A549 (cell line): ENCODE measurements around the gene KMT2C. TPM values are rescaled to one million over a fixed set of nuclear protein-coding genes. Genes with fewer than 3 reads are reported as not detected.
"Not testable (repeated sequence)": the region's sequence is repeated elsewhere in the genome, so short reads cannot be mapped to it uniquely, and the experiment has no call there.

Experiments
- ATAC-seq, 2 experiments: fragments of 200-7000 bp in 1 of 2; fragments of >200 bp in 1 of 2; cut with Nextera tagmentation in 1 of 2; cut with Tn5 transposase in 1 of 2; 3 replicates each; pipeline versions ENCODE4 v1.8.0 to v1.9.1; 2018 to 2020; ENCODE audit warnings: mild to moderate bottlenecking in 1 of 2, moderate library complexity in 1 of 2
- CTCF ChIA-PET: fragments of 300-600 bp; sonication (Branson Sonifier 250); formaldehyde crosslinking; extraction: SDS; loops from one replicate; lab custom pipeline; 2021; ENCODE audit warnings: antibody characterized with exemption, inconsistent platforms; lab: Yijun Ruan, JAX
- POLR2A ChIA-PET: fragments of 350-600 bp; formaldehyde crosslinking; extraction: SDS; loops from one replicate; lab custom pipeline; 2021; ENCODE audit warnings: antibody characterized with exemption, inconsistent platforms; lab: Yijun Ruan, JAX
- DNase-seq, 2 experiments: peaks; one replicate each; pipeline versions ENCODE4 v3.0.0 to v3.0.0-alpha.2; 2011 to 2016; ENCODE audit warnings: low read depth in 1 of 2, low spot score in 1 of 2
- FAIRE-seq: peaks from 2 replicates; lab custom pipeline; 2011; peaks lifted over from hg19 to GRCh38; lab: Jason Lieb, UNC
- H3K27ac ChIP-seq, 2 experiments: fragments of >200 bp; sonication (Bioruptor Twin); formaldehyde crosslinking; 3 replicates each; pipeline ENCODE4 v1.5.1; 2016 to 2017
- H3K4me1 ChIP-seq: fragments of >200 bp; sonication (Bioruptor Twin); formaldehyde crosslinking; 3 replicates; pipeline ENCODE4 v1.6.1; 2016
- H3K4me2 ChIP-seq: fragments of >200 bp; sonication (Bioruptor Twin); formaldehyde crosslinking; 3 replicates; pipeline ENCODE4 v1.6.1; 2016
- H3K4me3 ChIP-seq: fragments of >200 bp; sonication (Bioruptor Twin); formaldehyde crosslinking; 3 replicates; pipeline ENCODE4 v1.5.1; 2016
- H3K9me3 ChIP-seq: fragments of >200 bp; sonication (Bioruptor Twin); formaldehyde crosslinking; 3 replicates; pipeline ENCODE4 v1.6.1; 2016
- HES2 ChIP-seq: fragments of >200 bp; sonication (Bioruptor Twin); formaldehyde crosslinking; IDR thresholded peaks from 2 replicates; pipeline ENCODE4 v1.6.1; 2016
- HEYL ChIP-seq: fragments of 250-450 bp; sonication (Bioruptor Pico); IDR thresholded peaks from 2 replicates; pipeline ENCODE4 v1.8.0; 2021; ENCODE audit warnings: mild to moderate bottlenecking, moderate library complexity
- JUNB ChIP-seq: fragments of >200 bp; sonication (Bioruptor Twin); formaldehyde crosslinking; IDR thresholded peaks from 2 replicates; pipeline ENCODE4 v1.6.1; 2016
- KDM1A ChIP-seq: fragments of 200-600 bp; sonication (generic); IDR thresholded peaks from 2 replicates; pipeline ENCODE4 v1.6.1; 2016; ENCODE audit warnings: low read depth, mild to moderate bottlenecking
- MAFK ChIP-seq: fragments of 450-650 bp; IDR thresholded peaks from 2 replicates; pipeline ENCODE4 v1.6.1; 2014; ENCODE audit not compliant: partially characterized antibody
- NFE2L2 ChIP-seq: fragments of 150-350 bp; conservative IDR thresholded peaks from 2 replicates; pipeline ENCODE4 v1.6.1; 2014; ENCODE audit warnings: low read length
- RNF2 ChIP-seq: fragments of 200-600 bp; sonication (generic); IDR thresholded peaks from 2 replicates; pipeline ENCODE4 v1.6.1; 2016; ENCODE audit warnings: low read depth, mild to moderate bottlenecking, antibody characterized with exemption, moderate library complexity, borderline replicate concordance
- SMC3 ChIP-seq: fragments of >200 bp; sonication (Bioruptor Twin); formaldehyde crosslinking; IDR thresholded peaks from 3 replicates; pipeline ENCODE4 v1.6.1; 2018; ENCODE audit warnings: inconsistent platforms
- ZSCAN20 ChIP-seq: fragments of 250-450 bp; sonication (Bioruptor Pico); IDR thresholded peaks from 2 replicates; pipeline ENCODE4 v1.8.0; 2022; ENCODE audit warnings: mild to moderate bottlenecking, moderate library complexity
- WGBS: methylation state at CpG from one replicate; pipeline ENCODE4 v1.1.6; 2017; ENCODE audit errors: missing lambda C conversion rate; 5-methylcytosine and 5-hydroxymethylcytosine counted together
- polyA plus RNA-seq, 4 experiments: library from polyadenylated mRNA; depleted of rRNA in 3 of 4; stranded (reverse); fragments of >200 nt; fragmentation: RNase III in 1 of 4; extraction: RNeasy Plus Mini Kit Qiagen cat#74134 plus additional on column Dnase treatment in 1 of 4; gene quantifications; 2 replicates in 3 of 4; 3 replicates in 1 of 4; pipeline ENCODE4 v1.2.3, GENCODE V29; 2011 to 2017
- TF ChIP-seq, protein P1 (sequence below): fragments of >200 bp; sonication (Bioruptor Twin); formaldehyde crosslinking; IDR thresholded peaks from 3 replicates; pipeline ENCODE4 v1.5.1; 2016

Gene KMT2C
- polyA plus RNA-seq, 2 of the 4 experiments (the other 2 are of a cell fraction): 4.2 to 13.1 TPM

DNA sequence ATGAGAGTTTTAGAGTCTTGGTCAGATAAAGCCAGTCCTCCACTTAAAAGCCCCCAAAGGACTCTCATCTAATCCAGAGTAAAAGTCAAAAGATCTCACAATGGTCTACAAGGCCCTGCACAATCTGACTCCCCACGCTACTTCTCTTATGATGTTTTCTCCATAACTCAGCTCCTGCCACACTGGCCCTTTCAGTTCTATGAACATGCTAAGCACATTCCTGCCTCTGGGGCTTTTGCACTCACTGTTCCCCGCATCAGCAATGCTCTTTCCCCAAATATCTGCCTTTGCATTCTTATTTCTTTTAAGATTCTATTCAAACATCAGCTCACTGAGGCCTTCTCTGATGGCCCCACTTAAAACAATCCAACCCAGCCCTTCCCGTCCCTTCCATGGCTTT is 41.6 kb downstream of the KMT2C start:
- DNase-seq: peak in 1 of 2 experiments; percentile 48

DNA sequence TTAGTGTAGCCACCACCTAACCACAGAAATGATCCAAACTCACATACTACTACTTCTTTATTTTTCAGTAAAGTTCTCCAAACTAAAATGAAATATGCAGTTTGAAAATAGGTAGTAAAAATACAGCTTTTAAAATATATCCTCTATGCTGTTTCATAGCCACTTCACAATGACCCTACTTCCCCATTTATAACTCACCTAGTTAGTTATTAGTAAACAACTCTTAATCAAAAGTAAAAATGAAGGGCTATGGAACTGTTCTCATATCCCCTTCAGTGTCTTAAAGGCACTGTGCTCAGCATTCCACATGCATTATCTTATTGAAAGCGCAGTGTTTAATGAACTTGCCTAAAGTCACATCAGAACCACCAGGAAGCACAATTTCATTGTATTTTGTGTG is 43.5 kb downstream of the KMT2C start:
- H3K4me1 ChIP-seq: peaks cover 25% of the 10 kb centered on the region
- FAIRE-seq (no peak), DNase-seq (no peak), ATAC-seq (no peak)
- H3K4me3 ChIP-seq: no peak overlapping the region
- WGBS: 92% methylated on average over 1 of the region's 1 CpG
- H3K9me3 ChIP-seq: no peaks in the 10 kb centered on the region
- CTCF ChIA-PET: interaction anchor here (0.9 kb wide), 1 partner anchor 13 kb away, joined by 3 read pairs; no protein-coding TSS in a partner anchor
- no peak overlapping the region for H3K4me2 ChIP-seq
- no peak for TF ChIP-seq KDM1A
- POLR2A ChIA-PET: no interaction called here
- H3K27ac ChIP-seq: no peak overlapping the region

More for the DNA sequence above, 41.6 kb downstream of the KMT2C start:
- 39% methylated on average over 3 of the region's 3 CpGs for WGBS
- not testable (repeated sequence) for FAIRE-seq, H3K4me3 ChIP-seq
- CTCF ChIA-PET: interaction anchor here (0.6 to 1.9 kb wide), 8 partner anchors 12 to 52 kb away, joined by 3 to 5 read pairs (median 3); no protein-coding TSS in a partner anchor
- TF ChIP-seq, protein P1, sequence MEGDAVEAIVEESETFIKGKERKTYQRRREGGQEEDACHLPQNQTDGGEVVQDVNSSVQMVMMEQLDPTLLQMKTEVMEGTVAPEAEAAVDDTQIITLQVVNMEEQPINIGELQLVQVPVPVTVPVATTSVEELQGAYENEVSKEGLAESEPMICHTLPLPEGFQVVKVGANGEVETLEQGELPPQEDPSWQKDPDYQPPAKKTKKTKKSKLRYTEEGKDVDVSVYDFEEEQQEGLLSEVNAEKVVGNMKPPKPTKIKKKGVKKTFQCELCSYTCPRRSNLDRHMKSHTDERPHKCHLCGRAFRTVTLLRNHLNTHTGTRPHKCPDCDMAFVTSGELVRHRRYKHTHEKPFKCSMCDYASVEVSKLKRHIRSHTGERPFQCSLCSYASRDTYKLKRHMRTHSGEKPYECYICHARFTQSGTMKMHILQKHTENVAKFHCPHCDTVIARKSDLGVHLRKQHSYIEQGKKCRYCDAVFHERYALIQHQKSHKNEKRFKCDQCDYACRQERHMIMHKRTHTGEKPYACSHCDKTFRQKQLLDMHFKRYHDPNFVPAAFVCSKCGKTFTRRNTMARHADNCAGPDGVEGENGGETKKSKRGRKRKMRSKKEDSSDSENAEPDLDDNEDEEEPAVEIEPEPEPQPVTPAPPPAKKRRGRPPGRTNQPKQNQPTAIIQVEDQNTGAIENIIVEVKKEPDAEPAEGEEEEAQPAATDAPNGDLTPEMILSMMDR: peak; percentile 34; the same call in 2 of the 3 replicates
- TF ChIP-seq, all 56 proteins: peak for 1; not testable (repeated sequence) for 55
- peak; percentile 95 to 96 for ATAC-seq
- peaks cover 25% of the 10 kb centered on the region for H3K4me1 ChIP-seq
- H3K9me3 ChIP-seq, POLR2A ChIA-PET, H3K27ac ChIP-seq: not testable (repeated sequence)
- H3K4me2 ChIP-seq: 0 out of 3 replicates have a peak overlapping the region, but pooled peaks have one; percentile 17

DNA sequence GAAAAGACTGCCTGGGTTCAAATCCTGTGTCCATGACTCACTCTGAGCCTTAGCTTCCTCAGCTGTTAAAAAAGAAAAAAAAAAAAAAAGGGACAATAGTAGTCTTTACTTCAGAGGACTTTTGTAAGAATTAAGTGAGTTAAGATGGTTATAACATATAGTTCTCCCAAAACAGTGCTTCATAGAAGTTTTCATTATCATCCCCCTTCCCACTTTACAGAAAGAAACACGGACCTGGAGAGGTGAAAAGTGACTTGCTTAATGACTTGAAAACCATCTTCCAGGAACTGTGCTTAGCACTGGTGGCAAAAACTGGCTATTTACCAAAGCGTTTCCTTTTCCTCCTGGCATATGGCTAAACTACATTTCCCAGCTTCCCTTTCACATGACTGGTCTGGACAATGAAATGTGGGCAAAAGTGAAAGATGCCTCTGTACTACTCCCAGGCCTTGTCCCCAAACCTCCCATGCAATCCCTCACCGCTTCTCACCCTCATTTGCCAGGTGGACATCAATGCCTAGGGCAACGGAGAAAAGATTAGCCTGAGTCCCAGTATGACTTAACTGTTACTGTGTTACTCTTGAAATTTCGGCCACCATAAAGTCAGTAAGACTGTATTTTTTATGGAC is 49.6 kb downstream of the KMT2C start:
- H3K9me3 ChIP-seq, H3K4me3 ChIP-seq, H3K4me2 ChIP-seq, CTCF ChIA-PET, DNase-seq, H3K27ac ChIP-seq, POLR2A ChIA-PET: not testable (repeated sequence)
- ATAC-seq (peak; percentile 25 to 68; a peak in 4 of 6 replicates), FAIRE-seq (peak; percentile 83)
- 35% methylated on average over 5 of the region's 5 CpGs for WGBS
- H3K4me1 ChIP-seq: peaks cover 34% of the 10 kb centered on the region

DNA sequence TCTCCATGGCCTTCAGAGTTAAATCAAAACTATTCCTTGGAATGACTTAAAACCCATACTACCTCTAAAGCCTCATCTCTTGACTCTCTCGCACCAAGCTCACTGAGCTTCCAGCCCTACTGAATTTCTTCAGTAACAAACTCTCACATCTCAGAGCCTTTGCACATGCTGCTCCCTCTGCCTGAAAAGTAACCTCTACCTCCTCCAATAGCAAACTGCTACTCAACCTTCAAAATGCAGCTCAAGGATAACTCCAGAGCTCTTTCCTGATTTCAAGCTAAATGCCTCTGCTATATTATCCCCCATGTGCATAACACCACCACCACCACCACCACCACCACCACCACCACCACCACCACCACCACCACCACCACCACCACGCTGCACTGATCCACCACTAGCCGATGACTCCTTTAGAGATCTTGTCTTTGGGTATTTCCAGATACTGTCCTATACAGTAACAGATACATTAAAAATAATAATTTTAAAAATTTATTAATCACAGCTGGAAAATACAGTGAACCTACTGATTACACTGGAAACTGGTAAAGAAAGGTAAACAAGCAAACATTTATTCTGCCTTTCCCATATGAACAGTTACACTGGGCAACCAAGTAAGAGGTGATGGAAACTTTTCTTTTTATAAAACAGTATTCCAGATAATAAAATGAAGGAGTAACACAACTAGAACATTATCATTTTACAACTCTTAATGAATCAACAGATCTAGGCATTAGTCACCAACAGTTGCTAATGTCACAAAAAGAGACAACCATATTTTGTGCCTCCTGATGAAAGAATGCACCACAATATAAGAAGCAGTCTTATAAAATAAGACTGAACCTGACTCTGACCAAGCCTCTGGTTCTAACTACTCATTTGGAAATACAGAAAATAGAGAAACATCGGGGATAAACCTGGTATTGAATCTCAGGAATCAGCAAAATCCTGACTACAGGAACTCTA is 51.3 kb downstream of the KMT2C start:
- FAIRE-seq, POLR2A ChIA-PET, DNase-seq, H3K27ac ChIP-seq, H3K4me3 ChIP-seq, CTCF ChIA-PET, H3K9me3 ChIP-seq: not testable (repeated sequence)
- peak in 1 of 2 experiments; percentile 51; a peak in 3 of 6 replicates for ATAC-seq
- Histone ChIP-seq H3K4me2 (peak overlapping the region; percentile 9; the same call in 1 of the 3 replicates), H3K4me1 (peaks cover 36% of the 10 kb centered on the region)
- 55% methylated on average over 4 of the region's 4 CpGs for WGBS

GRCh38 chr7:152383341-152384234 is 52.2 kb downstream of the KMT2C start:
- DNase-seq (peak in 1 of 2 experiments; percentile 39), FAIRE-seq (no peak), ATAC-seq (peak; percentile 66 to 75; a peak in 5 of 6 replicates)
- Histone ChIP-seq H3K4me2 (peak overlapping the region; percentile 9; the same call in 1 of the 3 replicates), H3K9me3 (no peaks in the 10 kb centered on the region), H3K27ac (no peak overlapping the region), H3K4me3 (no peak overlapping the region), H3K4me1 (peaks cover 36% of the 10 kb centered on the region)
- TF ChIP-seq NFE2L2 (no peak), HES2 (no peak), RNF2 (no peak), ZSCAN20 (no peak), HEYL (CRISPR knock-in tag) (no peak), SMC3 (no peak), MAFK (no peak), JUNB (no peak)
- CTCF ChIA-PET: no interaction called here
- 79% methylated on average over 9 of the region's 9 CpGs for WGBS
- POLR2A ChIA-PET: no interaction called here
